Raji (cell line): ENCODE data around the gene ITIH3.

Experiments used
- POLR2A ChIP-seq: IDR thresholded peaks from 2 replicates; pipeline ENCODE4 v1.6.1; 2011; ENCODE audit warnings: low read depth, low read length, control low read depth; ENCODE audit not compliant: insufficient read depth

Gene ITIH3, protein sequence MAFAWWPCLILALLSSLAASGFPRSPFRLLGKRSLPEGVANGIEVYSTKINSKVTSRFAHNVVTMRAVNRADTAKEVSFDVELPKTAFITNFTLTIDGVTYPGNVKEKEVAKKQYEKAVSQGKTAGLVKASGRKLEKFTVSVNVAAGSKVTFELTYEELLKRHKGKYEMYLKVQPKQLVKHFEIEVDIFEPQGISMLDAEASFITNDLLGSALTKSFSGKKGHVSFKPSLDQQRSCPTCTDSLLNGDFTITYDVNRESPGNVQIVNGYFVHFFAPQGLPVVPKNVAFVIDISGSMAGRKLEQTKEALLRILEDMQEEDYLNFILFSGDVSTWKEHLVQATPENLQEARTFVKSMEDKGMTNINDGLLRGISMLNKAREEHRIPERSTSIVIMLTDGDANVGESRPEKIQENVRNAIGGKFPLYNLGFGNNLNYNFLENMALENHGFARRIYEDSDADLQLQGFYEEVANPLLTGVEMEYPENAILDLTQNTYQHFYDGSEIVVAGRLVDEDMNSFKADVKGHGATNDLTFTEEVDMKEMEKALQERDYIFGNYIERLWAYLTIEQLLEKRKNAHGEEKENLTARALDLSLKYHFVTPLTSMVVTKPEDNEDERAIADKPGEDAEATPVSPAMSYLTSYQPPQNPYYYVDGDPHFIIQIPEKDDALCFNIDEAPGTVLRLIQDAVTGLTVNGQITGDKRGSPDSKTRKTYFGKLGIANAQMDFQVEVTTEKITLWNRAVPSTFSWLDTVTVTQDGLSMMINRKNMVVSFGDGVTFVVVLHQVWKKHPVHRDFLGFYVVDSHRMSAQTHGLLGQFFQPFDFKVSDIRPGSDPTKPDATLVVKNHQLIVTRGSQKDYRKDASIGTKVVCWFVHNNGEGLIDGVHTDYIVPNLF

GRCh38 chr3:52794612-52795099 lies at the start of gene ITIH3:
ITIH3 (plus strand) TSS chr3:52794796; CDS start chr3:52794804, 8 bp downstream.
- TF ChIP-seq POLR2A, result no peak

- TF ChIP-seq POLR2A, result no peak
Observed at GRCh38 chr3:52752045-52752660, 42.4 kb upstream of the ITIH3 start.

- TF ChIP-seq POLR2A, result no peak
Observed at GRCh38 chr3:52754373-52754772, 40.2 kb upstream of the ITIH3 start.

DNA sequence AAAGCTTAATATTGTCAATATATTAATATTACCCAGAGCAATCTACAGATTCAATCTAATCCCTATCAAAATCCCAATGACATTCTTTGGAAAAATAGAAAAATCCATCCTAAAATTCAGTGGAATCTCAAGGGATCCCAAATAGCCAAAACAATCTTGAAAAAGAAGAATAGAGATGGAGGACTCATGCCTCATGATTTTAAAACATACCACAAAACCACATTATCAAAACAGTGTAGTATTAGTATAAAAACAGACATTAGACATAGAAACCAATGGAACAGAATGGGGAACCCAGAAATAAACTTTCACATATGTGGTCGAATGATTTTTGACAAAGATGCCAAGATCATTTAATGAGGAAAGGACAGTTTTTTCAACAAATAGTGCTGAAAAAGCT lies 38.5 kb upstream of the ITIH3 start:
- TF ChIP-seq POLR2A, result no peak

- no peak for TF ChIP-seq POLR2A
Observed at GRCh38 chr3:52763466-52763865, 31.1 kb upstream of the ITIH3 start.

- TF ChIP-seq POLR2A, result no peak
Observed at GRCh38 chr3:52769786-52770455, 24.7 kb upstream of the ITIH3 start.

DNA sequence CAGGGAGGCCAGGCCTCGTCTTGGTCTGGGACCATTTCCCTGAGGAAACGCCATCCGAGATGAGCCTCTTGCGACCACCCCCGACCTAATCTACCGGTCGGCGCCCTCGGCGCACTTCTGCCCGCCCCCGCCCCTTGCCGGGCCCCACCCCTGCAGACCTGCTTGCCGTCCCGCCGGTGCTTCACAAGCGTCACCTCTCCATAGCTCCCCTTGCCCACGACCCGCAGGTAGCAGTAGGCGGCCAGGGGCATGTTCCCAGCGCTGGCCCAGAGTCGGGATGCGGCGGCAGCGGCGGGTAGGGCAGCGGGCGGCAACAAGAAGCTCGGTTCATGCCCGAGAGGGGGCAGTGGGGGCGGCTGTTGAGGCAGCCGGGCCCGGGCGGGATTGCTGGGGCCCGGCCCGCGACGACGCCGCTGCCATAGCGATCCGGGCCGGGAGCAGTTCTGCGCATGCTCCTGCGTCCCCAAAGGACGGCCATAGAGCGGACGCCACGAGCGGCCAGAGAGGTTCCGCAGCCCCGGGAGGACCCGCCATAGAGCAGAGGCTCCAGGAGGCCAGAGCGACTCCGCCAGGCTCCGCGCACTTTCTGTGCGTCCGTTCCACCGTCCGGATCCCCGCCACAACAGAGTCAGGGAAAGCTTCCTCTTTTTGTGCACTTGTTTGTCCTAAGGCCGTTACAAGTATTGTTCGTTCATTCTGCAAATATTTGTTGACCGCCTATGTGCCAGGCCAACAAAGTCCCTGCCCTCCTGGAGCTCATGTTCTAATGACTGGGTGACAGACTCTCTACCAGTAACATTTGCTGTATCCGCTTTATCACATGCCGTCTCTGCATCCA lies 23.9 kb upstream of the ITIH3 start, which contains the start of gene NEK4:
Gene NEK4, minus strand, starts transcription at position 445 of the 838 bp plus-strand sequence. Its CDS starts 194 bp downstream, at position 251.
- peak; percentile 97 for TF ChIP-seq POLR2A

GRCh38 chr3:52771334-52771681 lies 23.3 kb upstream of the ITIH3 start:
- TF ChIP-seq POLR2A, result no peak

DNA sequence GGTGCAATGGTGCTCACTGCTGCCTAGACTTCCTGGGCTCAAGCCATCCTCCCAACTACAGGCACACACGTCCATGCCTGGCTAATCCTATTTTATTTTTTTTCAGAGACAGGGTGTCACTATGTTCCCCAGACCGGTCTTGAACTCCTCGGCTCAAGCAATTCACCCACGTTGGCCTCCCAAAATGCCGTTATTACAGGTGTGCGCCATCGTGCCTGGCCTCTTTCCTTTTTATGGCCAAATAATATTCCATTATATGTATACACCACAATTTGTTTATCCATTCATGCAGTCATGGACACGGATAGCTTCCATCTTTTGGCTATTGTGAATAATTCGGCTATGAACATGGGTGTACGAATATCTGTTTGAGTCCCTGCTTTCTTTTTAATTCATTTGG lies 22.9 kb upstream of the ITIH3 start:
- TF ChIP-seq POLR2A, result no peak

DNA sequence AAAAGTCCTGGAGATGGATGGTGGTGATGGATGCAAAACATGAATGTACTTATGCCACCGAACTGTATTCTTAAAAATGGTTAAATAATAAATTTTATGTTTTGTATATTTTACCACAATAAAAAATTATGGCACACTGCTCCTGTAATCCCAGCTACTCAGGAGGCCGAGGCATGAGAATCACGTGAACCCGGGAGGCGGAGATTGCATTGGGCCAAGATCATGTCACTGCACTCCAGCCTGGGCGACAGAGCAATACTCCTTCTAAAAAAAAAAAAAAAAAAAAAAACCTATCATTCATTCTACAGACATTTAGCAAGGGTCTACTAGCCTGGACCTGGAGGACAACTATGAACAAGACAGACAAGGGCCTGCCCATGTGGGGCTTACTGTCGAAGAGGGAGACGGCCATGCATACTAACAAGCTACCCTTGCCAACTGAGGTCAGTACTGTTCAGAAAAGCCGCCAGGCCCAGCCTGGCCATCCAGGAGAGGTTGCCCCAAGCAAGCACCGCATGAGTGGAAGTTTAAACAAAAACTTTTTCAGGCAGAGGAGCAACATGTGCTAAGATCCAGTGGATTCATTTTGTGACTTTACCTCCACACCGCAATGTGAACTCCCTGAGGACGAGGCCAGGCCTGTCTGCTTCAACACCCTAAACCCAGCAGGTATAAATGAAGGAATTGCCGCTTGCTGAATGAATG lies 21.1 kb upstream of the ITIH3 start:
- no peak for TF ChIP-seq POLR2A

GRCh38 chr3:52774066-52774713 lies 20.4 kb upstream of the ITIH3 start:
- TF ChIP-seq POLR2A, result no peak

DNA sequence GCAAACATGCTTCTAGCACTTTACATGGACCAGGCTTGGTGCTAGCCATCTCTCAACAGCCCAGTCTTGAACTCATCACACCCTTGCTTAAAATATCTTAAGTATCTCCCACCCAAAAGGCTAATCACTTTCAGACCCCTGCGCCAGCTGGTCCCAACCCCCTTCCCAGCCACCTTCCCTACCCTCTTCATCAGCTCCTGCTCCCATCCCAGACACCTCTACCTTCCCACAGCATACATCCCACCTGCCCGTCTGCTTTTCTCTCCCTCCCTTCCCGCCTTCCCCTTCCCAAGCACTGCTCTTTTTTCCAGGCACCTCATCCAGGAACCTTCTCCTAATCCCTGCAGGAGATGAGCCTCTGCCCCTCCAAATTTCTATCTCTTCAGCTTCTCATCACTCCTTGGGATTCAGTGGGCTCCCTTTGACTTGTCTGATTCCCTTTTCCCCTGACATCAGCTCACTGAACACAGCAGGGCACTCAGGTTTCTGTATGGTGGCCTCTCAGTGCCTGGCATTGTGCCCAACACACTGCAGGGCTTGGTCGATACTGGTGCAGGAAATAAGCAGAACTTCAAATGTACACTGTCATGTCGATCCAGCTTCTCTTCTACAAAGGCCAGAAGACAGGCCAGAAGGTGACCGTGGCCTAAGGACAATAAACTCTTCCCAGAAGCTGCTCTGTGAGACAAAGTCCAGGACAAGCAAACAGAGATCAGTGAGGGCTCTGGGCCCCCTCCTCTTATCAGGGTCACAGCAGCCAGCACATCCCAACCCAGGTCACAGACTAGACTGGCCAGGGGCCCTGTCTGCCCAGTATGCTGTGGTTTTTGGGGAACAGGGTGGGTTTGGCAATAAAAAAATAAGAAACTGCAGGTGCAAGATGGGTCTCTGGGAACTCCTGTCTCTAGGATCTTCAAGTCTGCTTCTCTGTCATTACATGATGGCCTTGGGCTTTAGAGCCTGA lies 19.4 kb upstream of the ITIH3 start:
- no peak for TF ChIP-seq POLR2A
